WERI-Rb-1 (cell line): Measurements from ENCODE around the gene CACNA1A.

Experiments
- DNase-seq: peaks from one replicate; pipeline ENCODE4 v3.0.0-alpha.2; 2020
- H3K27ac ChIP-seq: fragments of 250-450 bp; sonication (Bioruptor Pico); 2 replicates; pipeline ENCODE4 v1.5.1; 2020; ENCODE audit warnings: mild to moderate bottlenecking, moderate library complexity
- H3K27me3 ChIP-seq: fragments of 250-450 bp; sonication (Bioruptor Pico); 2 replicates; pipeline ENCODE4 v1.5.1; 2021; ENCODE audit warnings: mild to moderate bottlenecking, low read depth, moderate library complexity; ENCODE audit not compliant: insufficient read depth, severe bottlenecking
- H3K36me3 ChIP-seq: fragments of 250-450 bp; sonication (Bioruptor Pico); 2 replicates; pipeline ENCODE4 v1.5.1; 2020; ENCODE audit warnings: mild to moderate bottlenecking, moderate library complexity
- H3K4me3 ChIP-seq: 2 replicates; pipeline ENCODE4 v1.5.1; 2011; ENCODE audit warnings: low read depth, mild to moderate bottlenecking, control low read depth, low read length
- H3K9me3 ChIP-seq: fragments of 250-450 bp; sonication (Bioruptor Pico); 2 replicates; pipeline ENCODE4 v1.5.1; 2021; ENCODE audit warnings: mild to moderate bottlenecking, moderate library complexity; ENCODE audit not compliant: severe bottlenecking
- CTCF ChIP-seq: IDR thresholded peaks from 2 replicates; pipeline ENCODE4 v1.5.1; 2011; ENCODE audit warnings: low read depth, mild to moderate bottlenecking, control low read depth, inconsistent platforms, low read length

CACNA1A gene

GRCh38 chr19:13330285-13330684 is 176.0 kb downstream of the CACNA1A start:
- H3K9me3 ChIP-seq, result no peaks in the 10 kb centered on the region
- H3K4me3 ChIP-seq, result no peak overlapping the region
- H3K27ac ChIP-seq, result no peak overlapping the region
- TF ChIP-seq CTCF, result no peak
- no peak for DNase-seq
- peaks cover 58% of the 10 kb centered on the region for H3K27me3 ChIP-seq
- H3K36me3 ChIP-seq, result no peaks in the 10 kb centered on the region

- no peak overlapping the region for H3K27ac ChIP-seq
- no peak overlapping the region for H3K4me3 ChIP-seq
- TF ChIP-seq CTCF, result no peak
- H3K36me3 ChIP-seq, result no peaks in the 10 kb centered on the region
- H3K27me3 ChIP-seq, result peaks cover 59% of the 10 kb centered on the region
- H3K9me3 ChIP-seq, result no peaks in the 10 kb centered on the region
- DNase-seq, result no peak
Measured at GRCh38 chr19:13329766-13330165, 176.5 kb downstream of the CACNA1A start.

- TF ChIP-seq CTCF, result no peak
- Histone ChIP-seq H3K36me3 (no peaks in the 10 kb centered on the region), H3K4me3 (no peak overlapping the region), H3K27ac (no peak overlapping the region), H3K9me3 (peaks cover 3% of the 10 kb centered on the region), H3K27me3 (peaks cover 67% of the 10 kb centered on the region)
- DNase-seq, result no peak
Measured at GRCh38 chr19:13328241-13328640, 178.0 kb downstream of the CACNA1A start.

- no peaks in the 10 kb centered on the region for H3K36me3 ChIP-seq
- H3K9me3 ChIP-seq, result peaks cover 16% of the 10 kb centered on the region
- no peak overlapping the region for H3K4me3 ChIP-seq
- peaks cover 55% of the 10 kb centered on the region for H3K27me3 ChIP-seq
- no peak for TF ChIP-seq CTCF
- DNase-seq, result no peak
- H3K27ac ChIP-seq, result no peak overlapping the region
Measured at GRCh38 chr19:13319526-13319925, 186.8 kb downstream of the CACNA1A start.

- Histone ChIP-seq H3K27ac (no peak overlapping the region), H3K4me3 (no peak overlapping the region), H3K27me3 (peaks cover 45% of the 10 kb centered on the region), H3K36me3 (no peaks in the 10 kb centered on the region), H3K9me3 (peaks cover 18% of the 10 kb centered on the region)
- TF ChIP-seq CTCF, result no peak
- no peak for DNase-seq
Measured at GRCh38 chr19:13318190-13318589, 188.1 kb downstream of the CACNA1A start.

- H3K27me3 ChIP-seq, result peaks cover 52% of the 10 kb centered on the region
- no peak overlapping the region for H3K27ac ChIP-seq
- TF ChIP-seq CTCF, result no peak
- no peak overlapping the region for H3K4me3 ChIP-seq
- H3K36me3 ChIP-seq, result no peaks in the 10 kb centered on the region
- DNase-seq, result no peak
- H3K9me3 ChIP-seq, result peaks cover 18% of the 10 kb centered on the region
Measured at GRCh38 chr19:13315495-13315894, 190.8 kb downstream of the CACNA1A start.
